ENCODE results near the gene CATSPERZ. TPM values are rescaled to one million over a fixed set of nuclear protein-coding genes. Genes with fewer than 3 reads are reported as not detected.

Gene CATSPERZ
- total and polyA plus RNA-seq, 9 of the 15 experiments (the other 6 are each of a cell fraction or from before 2014, with no cell fraction given) = 0.86 to 8.5 (median 3.5) TPM

DNA sequence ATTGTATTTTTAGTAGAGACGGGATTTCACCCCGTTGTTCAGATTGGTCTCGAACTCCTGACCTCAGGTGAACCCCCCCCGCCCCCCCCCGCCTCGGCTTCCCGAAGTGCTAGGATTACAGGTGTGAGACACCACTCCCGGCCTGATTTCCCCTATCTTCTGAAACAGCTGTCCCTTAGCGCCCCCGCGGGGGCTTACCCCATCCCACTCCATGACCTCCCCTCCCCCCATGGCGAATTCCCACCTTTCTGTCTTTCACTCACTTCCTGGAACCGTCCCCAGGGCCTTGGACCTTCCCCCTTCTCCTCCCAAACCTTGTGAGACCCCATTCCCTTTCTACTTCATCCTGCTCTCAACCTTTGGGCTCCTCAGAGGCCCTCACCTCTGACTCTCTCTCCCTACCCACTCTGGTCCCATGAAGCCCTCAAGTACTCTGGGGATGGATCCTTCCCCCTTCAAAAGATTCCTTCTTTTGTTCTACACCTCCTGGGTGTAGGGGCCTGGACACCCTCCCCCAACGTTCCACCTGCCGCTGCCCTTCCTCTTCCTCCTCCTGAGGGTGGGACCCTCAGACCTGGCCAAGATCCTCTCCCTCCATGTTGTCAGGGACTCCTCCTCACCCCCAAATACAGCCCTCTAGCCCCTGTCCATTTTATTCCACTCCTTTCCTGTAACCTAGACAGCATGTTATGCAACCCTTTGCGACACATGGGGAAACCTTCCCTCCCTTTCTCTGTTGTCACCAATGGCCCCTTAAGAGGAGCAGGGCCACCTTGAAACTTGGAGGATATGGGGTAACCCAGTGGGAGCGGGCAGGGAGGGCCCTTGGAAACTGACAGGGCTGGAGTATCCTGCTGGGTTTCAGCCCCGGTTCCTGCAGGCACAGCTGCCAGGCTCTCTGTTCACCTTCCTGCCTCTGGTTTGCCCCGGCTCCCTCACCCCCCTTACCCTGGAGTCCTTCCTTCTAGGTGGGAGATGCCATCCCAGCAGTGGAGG lies 18.9 kb downstream of the CATSPERZ start (continued):
- TF ChIP-seq ZNF592 (IDR thresholded peaks at IDR 0.05) = 0 out of 2 replicates have a peak, but pooled peaks have one; percentile 38
- TF ChIP-seq, protein P1, sequence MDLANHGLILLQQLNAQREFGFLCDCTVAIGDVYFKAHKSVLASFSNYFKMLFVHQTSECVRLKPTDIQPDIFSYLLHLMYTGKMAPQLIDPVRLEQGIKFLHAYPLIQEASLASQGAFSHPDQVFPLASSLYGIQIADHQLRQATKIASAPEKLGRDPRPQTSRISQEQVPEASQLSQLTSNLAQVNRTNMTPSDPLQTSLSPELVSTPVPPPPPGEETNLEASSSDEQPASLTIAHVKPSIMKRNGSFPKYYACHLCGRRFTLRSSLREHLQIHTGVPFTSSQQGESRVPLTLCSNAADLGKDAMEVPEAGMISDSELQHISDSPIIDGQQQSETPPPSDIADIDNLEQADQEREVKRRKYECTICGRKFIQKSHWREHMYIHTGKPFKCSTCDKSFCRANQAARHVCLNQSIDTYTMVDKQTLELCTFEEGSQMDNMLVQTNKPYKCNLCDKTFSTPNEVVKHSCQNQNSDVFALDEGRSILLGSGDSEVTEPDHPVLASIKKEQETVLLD (IDR thresholded peaks at IDR 0.05) = no peak
- peak; percentile 70 for TF ChIP-seq ARID1B (IDR thresholded peaks at IDR 0.05)
- no peak for TF ChIP-seq FOXJ3 (CRISPR knock-in tag; IDR thresholded peaks at IDR 0.05)
- TF ChIP-seq, protein P2, sequence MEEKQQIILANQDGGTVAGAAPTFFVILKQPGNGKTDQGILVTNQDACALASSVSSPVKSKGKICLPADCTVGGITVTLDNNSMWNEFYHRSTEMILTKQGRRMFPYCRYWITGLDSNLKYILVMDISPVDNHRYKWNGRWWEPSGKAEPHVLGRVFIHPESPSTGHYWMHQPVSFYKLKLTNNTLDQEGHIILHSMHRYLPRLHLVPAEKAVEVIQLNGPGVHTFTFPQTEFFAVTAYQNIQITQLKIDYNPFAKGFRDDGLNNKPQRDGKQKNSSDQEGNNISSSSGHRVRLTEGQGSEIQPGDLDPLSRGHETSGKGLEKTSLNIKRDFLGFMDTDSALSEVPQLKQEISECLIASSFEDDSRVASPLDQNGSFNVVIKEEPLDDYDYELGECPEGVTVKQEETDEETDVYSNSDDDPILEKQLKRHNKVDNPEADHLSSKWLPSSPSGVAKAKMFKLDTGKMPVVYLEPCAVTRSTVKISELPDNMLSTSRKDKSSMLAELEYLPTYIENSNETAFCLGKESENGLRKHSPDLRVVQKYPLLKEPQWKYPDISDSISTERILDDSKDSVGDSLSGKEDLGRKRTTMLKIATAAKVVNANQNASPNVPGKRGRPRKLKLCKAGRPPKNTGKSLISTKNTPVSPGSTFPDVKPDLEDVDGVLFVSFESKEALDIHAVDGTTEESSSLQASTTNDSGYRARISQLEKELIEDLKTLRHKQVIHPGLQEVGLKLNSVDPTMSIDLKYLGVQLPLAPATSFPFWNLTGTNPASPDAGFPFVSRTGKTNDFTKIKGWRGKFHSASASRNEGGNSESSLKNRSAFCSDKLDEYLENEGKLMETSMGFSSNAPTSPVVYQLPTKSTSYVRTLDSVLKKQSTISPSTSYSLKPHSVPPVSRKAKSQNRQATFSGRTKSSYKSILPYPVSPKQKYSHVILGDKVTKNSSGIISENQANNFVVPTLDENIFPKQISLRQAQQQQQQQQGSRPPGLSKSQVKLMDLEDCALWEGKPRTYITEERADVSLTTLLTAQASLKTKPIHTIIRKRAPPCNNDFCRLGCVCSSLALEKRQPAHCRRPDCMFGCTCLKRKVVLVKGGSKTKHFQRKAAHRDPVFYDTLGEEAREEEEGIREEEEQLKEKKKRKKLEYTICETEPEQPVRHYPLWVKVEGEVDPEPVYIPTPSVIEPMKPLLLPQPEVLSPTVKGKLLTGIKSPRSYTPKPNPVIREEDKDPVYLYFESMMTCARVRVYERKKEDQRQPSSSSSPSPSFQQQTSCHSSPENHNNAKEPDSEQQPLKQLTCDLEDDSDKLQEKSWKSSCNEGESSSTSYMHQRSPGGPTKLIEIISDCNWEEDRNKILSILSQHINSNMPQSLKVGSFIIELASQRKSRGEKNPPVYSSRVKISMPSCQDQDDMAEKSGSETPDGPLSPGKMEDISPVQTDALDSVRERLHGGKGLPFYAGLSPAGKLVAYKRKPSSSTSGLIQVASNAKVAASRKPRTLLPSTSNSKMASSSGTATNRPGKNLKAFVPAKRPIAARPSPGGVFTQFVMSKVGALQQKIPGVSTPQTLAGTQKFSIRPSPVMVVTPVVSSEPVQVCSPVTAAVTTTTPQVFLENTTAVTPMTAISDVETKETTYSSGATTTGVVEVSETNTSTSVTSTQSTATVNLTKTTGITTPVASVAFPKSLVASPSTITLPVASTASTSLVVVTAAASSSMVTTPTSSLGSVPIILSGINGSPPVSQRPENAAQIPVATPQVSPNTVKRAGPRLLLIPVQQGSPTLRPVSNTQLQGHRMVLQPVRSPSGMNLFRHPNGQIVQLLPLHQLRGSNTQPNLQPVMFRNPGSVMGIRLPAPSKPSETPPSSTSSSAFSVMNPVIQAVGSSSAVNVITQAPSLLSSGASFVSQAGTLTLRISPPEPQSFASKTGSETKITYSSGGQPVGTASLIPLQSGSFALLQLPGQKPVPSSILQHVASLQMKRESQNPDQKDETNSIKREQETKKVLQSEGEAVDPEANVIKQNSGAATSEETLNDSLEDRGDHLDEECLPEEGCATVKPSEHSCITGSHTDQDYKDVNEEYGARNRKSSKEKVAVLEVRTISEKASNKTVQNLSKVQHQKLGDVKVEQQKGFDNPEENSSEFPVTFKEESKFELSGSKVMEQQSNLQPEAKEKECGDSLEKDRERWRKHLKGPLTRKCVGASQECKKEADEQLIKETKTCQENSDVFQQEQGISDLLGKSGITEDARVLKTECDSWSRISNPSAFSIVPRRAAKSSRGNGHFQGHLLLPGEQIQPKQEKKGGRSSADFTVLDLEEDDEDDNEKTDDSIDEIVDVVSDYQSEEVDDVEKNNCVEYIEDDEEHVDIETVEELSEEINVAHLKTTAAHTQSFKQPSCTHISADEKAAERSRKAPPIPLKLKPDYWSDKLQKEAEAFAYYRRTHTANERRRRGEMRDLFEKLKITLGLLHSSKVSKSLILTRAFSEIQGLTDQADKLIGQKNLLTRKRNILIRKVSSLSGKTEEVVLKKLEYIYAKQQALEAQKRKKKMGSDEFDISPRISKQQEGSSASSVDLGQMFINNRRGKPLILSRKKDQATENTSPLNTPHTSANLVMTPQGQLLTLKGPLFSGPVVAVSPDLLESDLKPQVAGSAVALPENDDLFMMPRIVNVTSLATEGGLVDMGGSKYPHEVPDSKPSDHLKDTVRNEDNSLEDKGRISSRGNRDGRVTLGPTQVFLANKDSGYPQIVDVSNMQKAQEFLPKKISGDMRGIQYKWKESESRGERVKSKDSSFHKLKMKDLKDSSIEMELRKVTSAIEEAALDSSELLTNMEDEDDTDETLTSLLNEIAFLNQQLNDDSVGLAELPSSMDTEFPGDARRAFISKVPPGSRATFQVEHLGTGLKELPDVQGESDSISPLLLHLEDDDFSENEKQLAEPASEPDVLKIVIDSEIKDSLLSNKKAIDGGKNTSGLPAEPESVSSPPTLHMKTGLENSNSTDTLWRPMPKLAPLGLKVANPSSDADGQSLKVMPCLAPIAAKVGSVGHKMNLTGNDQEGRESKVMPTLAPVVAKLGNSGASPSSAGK (IDR thresholded peaks at IDR 0.05) = peak; percentile 76
- TF ChIP-seq SP1 (CRISPR knock-in tag; IDR thresholded peaks at IDR 0.05) = 0 out of 2 replicates have a peak, but pooled peaks have one; percentile 24
- TF ChIP-seq ZBED1 (IDR thresholded peaks at IDR 0.05) = no peak
- no peak for TF ChIP-seq KLF6 (CRISPR knock-in tag; IDR thresholded peaks at IDR 0.05; ENCODE audit: borderline replicate concordance)
